HG03108 (cell line): ENCODE results near the gene TIMM10B.
A peak's percentile ranks its signal among the peaks of the same experiment; 100 is the strongest.

Source experiments
- ATAC-seq: cut with Tn5 transposase; IDR thresholded peaks from one replicate; pipeline ENCODE4 v1.9.1; 2021; ENCODE audit warnings: moderate library complexity; ENCODE audit not compliant: unreplicated experiment

The TIMM10B gene

GRCh38 chr11:6469599-6469998 is 11.7 kb upstream of the TIMM10B start:
- ATAC-seq = no peak

- ATAC-seq = no peak
These were observed 8.4 kb upstream of the TIMM10B start for GRCh38 chr11:6472934-6473333.

- peak; percentile 60 for ATAC-seq
These were observed 7.6 kb upstream of the TIMM10B start, which contains the start of gene TRIM3 for GRCh38 chr11:6473451-6474412. Gene TRIM3 (minus strand): TSS chr11:6473941. CDS start chr11:6465695, 8,246 bp downstream.

- peak; percentile 8 for ATAC-seq
These were observed 6.9 kb upstream of the TIMM10B start for GRCh38 chr11:6474413-6474792.

- no peak for ATAC-seq
These were observed 6.3 kb upstream of the TIMM10B start for GRCh38 chr11:6474806-6475500.

GRCh38 chr11:6475936-6476335 is 5.4 kb upstream of the TIMM10B start:
- no peak for ATAC-seq

- ATAC-seq = no peak
These were observed 4.7 kb upstream of the TIMM10B start for GRCh38 chr11:6476571-6476970.

- ATAC-seq = no peak
These were observed 894 bp upstream of the TIMM10B start for GRCh38 chr11:6480299-6480914.

GRCh38 chr11:6481924-6482275 is 599 bp downstream of the TIMM10B start:
- no peak for ATAC-seq

- no peak for ATAC-seq
These were observed 1.1 kb downstream of the TIMM10B start for GRCh38 chr11:6482441-6482840.

GRCh38 chr11:6483015-6483414 is 1.7 kb downstream of the TIMM10B start:
- ATAC-seq = no peak

- no peak for ATAC-seq
These were observed 4.4 kb downstream of the TIMM10B start for GRCh38 chr11:6485661-6486060.

- no peak for ATAC-seq
These were observed 5.0 kb downstream of the TIMM10B start for GRCh38 chr11:6486256-6486655.

GRCh38 chr11:6486938-6487337 is 5.6 kb downstream of the TIMM10B start:
- no peak for ATAC-seq

- ATAC-seq = no peak
These were observed 7.0 kb downstream of the TIMM10B start for GRCh38 chr11:6488342-6488741.

- ATAC-seq = no peak
These were observed 7.5 kb downstream of the TIMM10B start for GRCh38 chr11:6488821-6489220.

GRCh38 chr11:6489306-6489705 is 8.0 kb downstream of the TIMM10B start:
- no peak for ATAC-seq

GRCh38 chr11:6497069-6497839 is 16.0 kb downstream of the TIMM10B start, which contains the start of gene DNHD1:
Gene DNHD1 (plus strand): TSS chr11:6497280. CDS start chr11:6498216, 936 bp downstream.
- ATAC-seq = no peak

GRCh38 chr11:6498121-6498520 is 16.8 kb downstream of the TIMM10B start:
- ATAC-seq = no peak

GRCh38 chr11:6498544-6498943 is 17.2 kb downstream of the TIMM10B start:
- no peak for ATAC-seq

GRCh38 chr11:6502382-6502781 is 21.1 kb downstream of the TIMM10B start:
- ATAC-seq = no peak
